OCI-LY3 (cell line): ENCODE results near the gene PYHIN1.

ENCODE experiments used
- EZH2phosphoT487 ChIP-seq: fragments of 200-600 bp; shearing (Covaris generic); IDR thresholded peaks from 2 replicates; pipeline ENCODE4 v1.6.1; 2018; ENCODE audit warnings: antibody characterized with exemption, mixed run types, low read depth
- TF ChIP-seq, protein P1 (sequence below): fragments of 200-600, 300-600 bp; sonication (generic); IDR thresholded peaks from 2 replicates; pipeline ENCODE4 v1.5.1; 2014; ENCODE audit warnings: antibody characterized with exemption, low read length, low read depth

DNA sequence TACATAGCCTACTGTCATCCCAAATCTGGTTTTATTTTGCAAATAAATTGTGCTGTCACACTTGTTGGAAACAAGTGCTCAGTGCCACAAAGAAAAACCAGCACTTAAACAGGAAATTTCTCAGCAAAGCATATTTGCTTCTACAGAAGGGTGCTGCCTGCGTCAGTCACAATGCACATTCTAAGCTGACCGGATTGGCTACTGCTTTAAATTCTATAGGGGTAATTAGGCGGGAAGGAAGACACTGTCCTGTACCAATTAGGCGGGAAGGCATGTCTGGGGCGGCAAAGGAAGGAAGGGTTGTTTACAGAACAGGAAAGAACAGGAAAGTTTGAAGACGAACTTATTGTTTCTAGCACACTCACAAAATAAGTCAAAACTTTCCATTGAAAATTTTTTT lies 81.1 kb downstream of the PYHIN1 start:
- TF ChIP-seq, protein P1, sequence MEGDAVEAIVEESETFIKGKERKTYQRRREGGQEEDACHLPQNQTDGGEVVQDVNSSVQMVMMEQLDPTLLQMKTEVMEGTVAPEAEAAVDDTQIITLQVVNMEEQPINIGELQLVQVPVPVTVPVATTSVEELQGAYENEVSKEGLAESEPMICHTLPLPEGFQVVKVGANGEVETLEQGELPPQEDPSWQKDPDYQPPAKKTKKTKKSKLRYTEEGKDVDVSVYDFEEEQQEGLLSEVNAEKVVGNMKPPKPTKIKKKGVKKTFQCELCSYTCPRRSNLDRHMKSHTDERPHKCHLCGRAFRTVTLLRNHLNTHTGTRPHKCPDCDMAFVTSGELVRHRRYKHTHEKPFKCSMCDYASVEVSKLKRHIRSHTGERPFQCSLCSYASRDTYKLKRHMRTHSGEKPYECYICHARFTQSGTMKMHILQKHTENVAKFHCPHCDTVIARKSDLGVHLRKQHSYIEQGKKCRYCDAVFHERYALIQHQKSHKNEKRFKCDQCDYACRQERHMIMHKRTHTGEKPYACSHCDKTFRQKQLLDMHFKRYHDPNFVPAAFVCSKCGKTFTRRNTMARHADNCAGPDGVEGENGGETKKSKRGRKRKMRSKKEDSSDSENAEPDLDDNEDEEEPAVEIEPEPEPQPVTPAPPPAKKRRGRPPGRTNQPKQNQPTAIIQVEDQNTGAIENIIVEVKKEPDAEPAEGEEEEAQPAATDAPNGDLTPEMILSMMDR: no peak
- TF ChIP-seq EZH2phosphoT487: no peak
